ENCODE results near the gene DNAJB11. TPM values are rescaled to one million over a fixed set of nuclear protein-coding genes. Genes with fewer than 3 reads are reported as not detected.

Gene DNAJB11
- total RNA-seq, 2 donors from 2014 or later: 38.9 to 76.5 TPM

DNA sequence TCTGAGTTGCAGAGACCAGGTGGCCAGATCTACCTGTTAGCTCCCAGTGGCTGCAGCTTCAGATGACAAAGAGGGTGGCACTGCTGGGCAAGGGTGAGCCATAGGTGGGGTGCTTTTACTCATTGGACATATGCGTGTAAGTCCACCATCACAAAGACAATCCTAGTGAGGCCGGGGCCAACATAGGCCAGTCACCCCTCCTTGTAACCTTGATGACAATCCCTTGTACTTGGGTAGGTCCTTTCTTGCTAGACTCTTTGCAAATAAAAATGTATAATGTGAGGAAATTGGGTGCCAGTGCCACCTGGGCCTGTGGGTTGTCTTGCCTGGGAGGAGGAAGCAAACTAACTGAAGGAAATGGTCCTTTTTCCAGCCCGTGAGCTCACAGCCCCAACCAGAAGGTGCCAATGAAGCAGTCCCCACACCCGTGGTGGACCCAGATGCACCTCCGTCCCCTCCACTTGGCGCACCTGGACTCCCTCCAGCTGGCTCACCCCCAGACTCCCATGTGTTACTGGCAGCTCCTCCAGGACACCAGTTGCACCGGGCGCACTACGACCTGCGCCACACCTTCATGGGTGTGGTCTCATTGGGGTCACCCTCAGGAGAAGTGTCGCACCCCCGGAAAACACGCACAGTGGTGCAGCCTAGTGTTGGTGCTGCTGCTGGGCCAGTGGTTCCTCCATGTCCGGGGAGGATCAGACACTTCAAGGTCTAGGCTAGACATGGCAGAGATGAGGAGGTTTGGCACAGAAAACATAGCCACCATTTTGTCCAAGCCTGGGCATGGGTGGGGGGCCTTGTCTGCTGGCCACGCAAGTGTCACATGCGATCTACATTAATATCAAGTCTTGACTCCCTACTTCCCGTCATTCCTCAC is 49.9 kb downstream of the DNAJB11 start:
- ATAC-seq: no peak
- Histone ChIP-seq H3K4me1 (peaks cover 7% of the 10 kb centered on the region), H3K4me3 (no peak overlapping the region), H3K36me3 (replicated peaks in 1 of 2; ENCODE audit: insufficient read depth in 1 of 2, low read depth in 2 of 2) (no peaks in the 10 kb centered on the region), H3K27me3 (no peaks in the 10 kb centered on the region), H3K9me3 (no peaks in the 10 kb centered on the region), H3K27ac (no peak overlapping the region)
- intact Hi-C loops (cut with DNase I): loop anchor here (10.0 kb wide), 1 partner anchor 356 kb away; no protein-coding TSS in a partner anchor
- TF ChIP-seq, protein P1, sequence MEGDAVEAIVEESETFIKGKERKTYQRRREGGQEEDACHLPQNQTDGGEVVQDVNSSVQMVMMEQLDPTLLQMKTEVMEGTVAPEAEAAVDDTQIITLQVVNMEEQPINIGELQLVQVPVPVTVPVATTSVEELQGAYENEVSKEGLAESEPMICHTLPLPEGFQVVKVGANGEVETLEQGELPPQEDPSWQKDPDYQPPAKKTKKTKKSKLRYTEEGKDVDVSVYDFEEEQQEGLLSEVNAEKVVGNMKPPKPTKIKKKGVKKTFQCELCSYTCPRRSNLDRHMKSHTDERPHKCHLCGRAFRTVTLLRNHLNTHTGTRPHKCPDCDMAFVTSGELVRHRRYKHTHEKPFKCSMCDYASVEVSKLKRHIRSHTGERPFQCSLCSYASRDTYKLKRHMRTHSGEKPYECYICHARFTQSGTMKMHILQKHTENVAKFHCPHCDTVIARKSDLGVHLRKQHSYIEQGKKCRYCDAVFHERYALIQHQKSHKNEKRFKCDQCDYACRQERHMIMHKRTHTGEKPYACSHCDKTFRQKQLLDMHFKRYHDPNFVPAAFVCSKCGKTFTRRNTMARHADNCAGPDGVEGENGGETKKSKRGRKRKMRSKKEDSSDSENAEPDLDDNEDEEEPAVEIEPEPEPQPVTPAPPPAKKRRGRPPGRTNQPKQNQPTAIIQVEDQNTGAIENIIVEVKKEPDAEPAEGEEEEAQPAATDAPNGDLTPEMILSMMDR (IDR thresholded peaks at IDR 0.05): no peak
- WGBS, 2 donors: 68 to 82% methylated on average over 10 to 17 of the region's 17 CpGs
- DNase-seq: no peak

DNA sequence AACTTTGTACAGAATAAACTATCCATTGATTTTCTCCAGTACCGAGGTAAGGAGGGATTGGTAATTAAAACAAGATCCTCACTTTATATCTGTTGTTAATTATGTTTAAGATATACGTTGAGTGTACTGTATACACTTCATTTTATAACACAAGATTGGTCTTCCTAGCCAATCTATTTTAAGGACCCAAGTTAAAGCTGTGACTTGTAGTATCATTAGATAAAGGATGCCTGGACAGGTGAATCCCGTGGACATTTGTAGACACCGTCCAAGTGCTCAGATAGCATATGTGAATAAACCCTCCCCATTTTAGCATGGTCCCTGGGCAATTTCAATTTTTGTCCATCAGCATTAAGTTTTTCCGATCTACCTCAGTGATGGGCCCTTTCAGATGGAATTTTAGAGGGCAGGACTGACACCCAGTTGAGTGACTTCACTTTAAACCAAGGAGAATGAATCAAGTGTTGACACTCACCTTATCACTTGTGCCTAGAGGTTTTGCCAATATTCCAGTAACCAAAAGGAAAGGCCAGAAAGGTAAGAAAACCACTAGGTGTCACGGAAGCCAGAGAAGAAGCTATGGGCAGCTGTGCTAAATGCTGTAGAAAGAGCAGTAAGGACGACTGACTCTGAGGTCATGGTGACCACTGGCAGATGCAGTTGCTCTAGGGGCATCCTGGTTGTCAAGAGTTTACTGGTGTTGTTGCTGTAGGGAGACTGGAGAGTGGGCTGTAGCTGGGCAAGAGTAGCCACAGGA is 51.6 kb downstream of the DNAJB11 start:
- Histone ChIP-seq H3K27ac (no peak overlapping the region), H3K27me3 (no peaks in the 10 kb centered on the region), H3K9me3 (no peaks in the 10 kb centered on the region), H3K4me1 (peaks cover 6% of the 10 kb centered on the region), H3K36me3 (replicated peaks in 1 of 2; ENCODE audit: insufficient read depth in 1 of 2, low read depth in 2 of 2) (no peaks in the 10 kb centered on the region), H3K4me3 (no peak overlapping the region)
- WGBS, 2 donors: 65 to 80% methylated on average over 7 of the region's 7 CpGs
- intact Hi-C loops (cut with DNase I): loop anchor here (10.0 kb wide), 1 partner anchor 357 kb away; no protein-coding TSS in a partner anchor
- TF ChIP-seq, protein P1 (IDR thresholded peaks at IDR 0.05): no peak
- TF ChIP-seq POLR2A (IDR thresholded peaks at IDR 0.05): no peak
- ATAC-seq (no peak), DNase-seq (no peak)

DNA sequence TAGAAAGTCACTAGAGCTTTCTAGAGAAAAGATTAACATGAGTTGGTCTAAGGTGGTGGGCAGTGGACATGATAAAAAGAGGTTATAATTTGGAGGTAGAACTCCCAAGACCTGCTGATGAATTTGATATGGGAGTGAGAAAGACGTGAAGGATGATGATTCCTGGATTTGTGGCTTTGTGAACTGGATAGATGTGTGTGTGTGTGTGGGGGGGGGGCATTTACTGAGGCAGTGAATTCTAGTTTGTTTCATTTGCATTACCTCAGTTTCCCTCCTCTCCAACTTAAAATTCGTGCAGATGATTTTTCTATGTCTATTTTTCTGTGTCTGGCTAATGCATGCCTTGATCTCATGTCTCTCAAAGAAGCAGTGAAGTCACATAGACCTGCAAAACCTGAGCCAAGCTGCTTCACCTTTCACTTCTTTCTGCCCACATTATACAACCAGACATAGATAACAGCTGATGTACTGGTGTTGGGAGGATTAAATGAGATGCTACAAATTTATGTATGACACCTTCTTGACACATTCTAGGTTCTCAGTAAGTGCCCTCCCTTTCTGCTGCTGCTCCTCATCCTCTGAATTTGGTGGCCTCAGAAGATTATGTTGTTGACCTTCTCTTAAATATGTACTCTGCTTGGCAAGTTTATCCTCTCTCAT is 52.3 kb downstream of the DNAJB11 start:
- TF ChIP-seq POLR2A (IDR thresholded peaks at IDR 0.05): no peak
- TF ChIP-seq, protein P1 (IDR thresholded peaks at IDR 0.05): no peak

DNA sequence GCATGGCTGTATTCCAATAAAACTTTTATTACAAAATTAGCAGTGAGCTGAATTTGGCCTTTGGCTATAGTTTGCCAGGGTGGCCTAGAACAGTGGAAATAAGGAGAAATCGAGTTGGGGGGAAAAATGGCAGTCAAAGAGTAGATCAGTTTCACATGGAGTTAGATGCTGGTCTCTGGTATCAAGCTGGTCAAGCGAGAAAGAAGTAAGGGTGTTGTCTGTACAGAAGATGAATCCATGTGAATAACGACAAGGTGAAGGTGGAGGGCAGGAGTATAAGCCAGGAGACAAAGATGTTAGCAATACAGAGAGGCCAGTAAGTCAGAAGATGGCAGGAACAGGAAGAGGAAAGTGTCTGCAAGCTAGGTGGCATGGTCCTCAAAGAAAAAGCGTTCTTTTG is 54.1 kb downstream of the DNAJB11 start:
- WGBS, 2 donors: 63 to 72% methylated on average over 4 of the region's 4 CpGs
- H3K36me3 ChIP-seq (replicated peaks in 1 of 2; ENCODE audit: insufficient read depth in 1 of 2, low read depth in 2 of 2): no peaks in the 10 kb centered on the region
- ATAC-seq (no peak), DNase-seq (no peak)
- H3K9me3 ChIP-seq: no peaks in the 10 kb centered on the region
- intact Hi-C loops (cut with DNase I): loop anchor here (10.0 kb wide), 1 partner anchor 360 kb away; no protein-coding TSS in a partner anchor
- no peak overlapping the region for H3K4me3 ChIP-seq
- no peak for TF ChIP-seq POLR2A (IDR thresholded peaks at IDR 0.05)
- TF ChIP-seq, protein P1 (IDR thresholded peaks at IDR 0.05): no peak
- H3K4me1 ChIP-seq: no peaks in the 10 kb centered on the region
- no peak overlapping the region for H3K27ac ChIP-seq
- no peaks in the 10 kb centered on the region for H3K27me3 ChIP-seq

More for the DNA sequence above, 52.3 kb downstream of the DNAJB11 start:
- WGBS, 2 donors: 36 to 52% methylated on average over 2 of the region's 2 CpGs
- intact Hi-C loops (cut with DNase I): loop anchor here (10.0 kb wide), 1 partner anchor 358 kb away; no protein-coding TSS in a partner anchor
- ATAC-seq: no peak
- no peak for DNase-seq
- H3K27ac ChIP-seq: no peak overlapping the region
- H3K9me3 ChIP-seq: no peaks in the 10 kb centered on the region
- H3K4me3 ChIP-seq: no peak overlapping the region
- no peaks in the 10 kb centered on the region for H3K36me3 ChIP-seq (replicated peaks in 1 of 2; ENCODE audit: insufficient read depth in 1 of 2, low read depth in 2 of 2)
- H3K27me3 ChIP-seq: no peaks in the 10 kb centered on the region
- H3K4me1 ChIP-seq: no peaks in the 10 kb centered on the region

Data from body of pancreas (tissue), 4 donors.